Endothelial cell of umbilical vein (primary cell): ENCODE data around the gene PSAT1. TPM values are rescaled to one million over a fixed set of nuclear protein-coding genes. Genes with fewer than 3 reads are reported as not detected.

Source experiments
- BruUV-seq: library from RNA; stranded (reverse); fragments of 400-500 nt; replicated peaks from 2 replicates; lab custom pipeline; 2021; lab: Mats Ljungman, UMichigan
- CTCF ChIA-PET: fragments of 300-600, 350-600 bp; sonication (Branson Sonifier 250); formaldehyde crosslinking; loops from one replicate; lab custom pipeline; 2021; ENCODE audit warnings: antibody characterized with exemption, inconsistent platforms; lab: Charles Lee
- POLR2A ChIA-PET: fragments of 300-600, 350-600 bp; sonication (Branson Sonifier 250); formaldehyde crosslinking; loops from one replicate; lab custom pipeline; 2021; ENCODE audit warnings: antibody characterized with exemption, inconsistent platforms; lab: Charles Lee
- DNase-seq: peaks from one replicate; pipeline ENCODE4 v3.0.0-alpha.2; 2011; ENCODE audit warnings: low read depth, low spot score
- FAIRE-seq: peaks from 2 replicates; lab custom pipeline; 2011; peaks lifted over from hg19 to GRCh38; lab: Jason Lieb, UNC
- H2AFZ ChIP-seq: 2 replicates; pipeline ENCODE4 v1.6.0; 2012; ENCODE audit warnings: low read depth, low read length, control low read depth, inconsistent platforms
- H3K27ac ChIP-seq: 2 replicates; pipeline ENCODE4 v1.5.1; 2011; ENCODE audit warnings: low read depth, mild to moderate bottlenecking, control low read depth, low read length, moderate library complexity; ENCODE audit not compliant: insufficient read depth
- H3K27me3 ChIP-seq, 2 experiments: 2 replicates each; pipeline versions ENCODE4 v1.6.0 to v1.6.1; 2011; ENCODE audit warnings: low read length in 2 of 2, mixed read lengths in 1 of 2; ENCODE audit not compliant: control insufficient read depth in 2 of 2, insufficient read depth in 2 of 2
- H3K36me3 ChIP-seq, 2 experiments: 2 replicates in 1 of 2; 3 replicates in 1 of 2; pipeline ENCODE4 v1.5.1; 2011; ENCODE audit warnings: low read length in 2 of 2, mild to moderate bottlenecking in 1 of 2, moderate library complexity in 1 of 2; ENCODE audit not compliant: control insufficient read depth in 2 of 2, insufficient read depth in 2 of 2; ENCODE audit errors: extremely low read depth in 1 of 2
- H3K4me1 ChIP-seq: 3 replicates; pipeline ENCODE4 v1.5.1; 2011; ENCODE audit warnings: mild to moderate bottlenecking, low read length; ENCODE audit not compliant: control insufficient read depth, insufficient read depth; ENCODE audit errors: extremely low read depth
- H3K4me2 ChIP-seq: 2 replicates; pipeline ENCODE4 v1.6.1; 2011; ENCODE audit warnings: low read length, control low read depth, mixed read lengths; ENCODE audit not compliant: insufficient read depth
- H3K4me3 ChIP-seq, 3 experiments: fragments of 200-600 bp in 1 of 3; sonication (generic), shearing (Covaris generic) in 1 of 3; replicated peaks in 1 of 3; 2 replicates each; pipeline ENCODE4 v1.5.1; 2011 to 2016; ENCODE audit warnings: control low read depth in 3 of 3, low read length in 3 of 3, mild to moderate bottlenecking in 2 of 3, inconsistent platforms in 1 of 3, low read depth in 1 of 3, moderate library complexity in 1 of 3; ENCODE audit not compliant: insufficient read depth in 1 of 3
- H3K79me2 ChIP-seq: 2 replicates; pipeline ENCODE4 v1.6.0; 2012; ENCODE audit warnings: low read length, inconsistent platforms; ENCODE audit not compliant: control insufficient read depth, insufficient read depth
- H3K9ac ChIP-seq: replicated peaks from 2 replicates; pipeline ENCODE3; 2011; ENCODE audit warnings: low read length, control low read depth; ENCODE audit not compliant: insufficient read depth; ENCODE audit errors: extremely low read depth
- H3K9me1 ChIP-seq: replicated peaks from 3 replicates; pipeline ENCODE4 v1.6.0; 2011; ENCODE audit warnings: mild to moderate bottlenecking, low read length; ENCODE audit not compliant: control insufficient read depth, insufficient read depth; ENCODE audit errors: extremely low read depth
- H3K9me3 ChIP-seq: replicated peaks from 2 replicates; pipeline ENCODE4 v1.5.1; 2012; ENCODE audit warnings: low read length, inconsistent platforms; ENCODE audit not compliant: control insufficient read depth, insufficient read depth
- H4K20me1 ChIP-seq: replicated peaks from 2 replicates; pipeline ENCODE3; 2011; ENCODE audit warnings: mild to moderate bottlenecking, low read length; ENCODE audit not compliant: control insufficient read depth, insufficient read depth; ENCODE audit errors: extremely low read depth
- EZH2 ChIP-seq: IDR thresholded peaks from 2 replicates; pipeline ENCODE4 v1.6.1; 2012; ENCODE audit warnings: borderline replicate concordance, low read depth, mild to moderate bottlenecking, moderate library complexity, low read length, inconsistent platforms; ENCODE audit not compliant: severe bottlenecking
- FOS ChIP-seq: IDR thresholded peaks from 2 replicates; pipeline ENCODE4 v1.6.1; 2011; ENCODE audit warnings: mild to moderate bottlenecking, low read length, moderate library complexity, borderline replicate concordance; ENCODE audit not compliant: insufficient read depth
- GATA2 ChIP-seq: IDR thresholded peaks from 2 replicates; pipeline ENCODE4 v1.7.0; 2011; ENCODE audit warnings: low read depth, mild to moderate bottlenecking, moderate library complexity, mixed read lengths, low read length; ENCODE audit not compliant: insufficient read length, insufficient read depth
- JUN ChIP-seq: IDR thresholded peaks from 2 replicates; pipeline ENCODE4 v1.6.1; 2011; ENCODE audit warnings: borderline replicate concordance, low read depth; ENCODE audit not compliant: insufficient read length, insufficient read depth
- MYC ChIP-seq: IDR thresholded peaks from one replicate; pipeline ENCODE4 v1.6.1; 2011; ENCODE audit warnings: mild to moderate bottlenecking, low read depth, low read length
- POLR2A ChIP-seq: IDR thresholded peaks from 2 replicates; pipeline ENCODE4 v1.6.1; 2012; ENCODE audit warnings: low read depth, mild to moderate bottlenecking, control low read depth, low read length
- POLR2AphosphoS5 ChIP-seq: IDR thresholded peaks from 2 replicates; pipeline ENCODE4 v1.6.1; 2012; ENCODE audit warnings: low read depth, mild to moderate bottlenecking, control low read depth, low read length, moderate library complexity; ENCODE audit not compliant: insufficient read depth
- dilution Hi-C: fragments of 300-500 bp; cut with MboI; formaldehyde crosslinking; loops from one replicate; pipeline ENCODE4 v1.15.0; 2019; ENCODE audit warnings: low sequenced_read_pairs; ENCODE audit not compliant: extremely low pct_ligation_motif_present
- intact Hi-C: fragments of 100-400 bp; cut with micrococcal nuclease; formaldehyde crosslinking; loops from one replicate; pipeline ENCODE4 v1.10.0; 2022
- polyA plus RNA-seq, 4 experiments: library from polyadenylated mRNA; depleted of rRNA in 3 of 4; stranded (reverse) in 3 of 4; unstranded in 1 of 4; fragments of >200 nt; gene quantifications; 2 replicates each; pipeline versions ENCODE4 v1.2.1 to v1.2.3, GENCODE V29; 2011 to 2012; ENCODE audit warnings: missing spikeins in 1 of 4
- total RNA-seq: library from RNA; stranded (reverse); gene quantifications from 2 replicates; pipeline ENCODE4 v1.2.3, GENCODE V29; 2021
- TF ChIP-seq, protein P1 (sequence below): IDR thresholded peaks from 2 replicates; pipeline ENCODE4 v1.6.1; 2011; ENCODE audit not compliant: insufficient read depth, insufficient read length
- TF ChIP-seq, protein P2 (sequence below), 2 donors: IDR thresholded peaks; 1 replicate in 1 of 2; 2 replicates in 1 of 2; pipeline ENCODE4 v1.5.1; 2011; ENCODE audit warnings: low read length in 2 of 2, mild to moderate bottlenecking in 2 of 2, moderate library complexity in 2 of 2, control low read depth in 1 of 2, inconsistent platforms in 1 of 2, low read depth in 1 of 2; ENCODE audit not compliant: insufficient read depth in 1 of 2; ENCODE audit errors: extremely low read depth in 1 of 2

PSAT1 gene
- total and polyA plus RNA-seq, 2 donors (not counting 3 experiments of a cell fraction or from before 2014, with no cell fraction given) = 19.1 to 47.3 TPM

DNA sequence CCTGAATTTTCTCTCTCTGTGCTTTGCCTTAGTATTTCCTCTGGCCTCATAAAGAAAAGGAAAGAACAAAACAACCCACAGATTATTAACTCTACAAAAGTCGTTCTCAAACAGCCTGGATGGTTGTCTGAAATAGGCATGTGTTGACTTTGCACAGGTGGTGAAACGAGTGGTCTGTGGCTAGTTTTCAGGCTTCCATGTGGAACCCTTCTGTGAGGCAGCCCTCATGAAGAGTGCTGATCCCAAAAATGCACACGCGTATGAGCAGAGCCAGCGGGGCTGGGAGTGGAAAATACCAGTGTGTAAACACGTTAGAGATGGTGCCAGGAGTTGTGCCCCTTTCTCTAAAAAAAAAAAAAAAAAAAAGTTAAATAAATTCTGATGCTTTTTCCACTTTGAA, 4.9 kb upstream of the PSAT1 start:
- Histone ChIP-seq H3K27me3 (peaks cover 0 to 5% of the 10 kb centered on the region in 2 experiments), H3K4me2 (no peak overlapping the region), H3K79me2 (no peaks in the 10 kb centered on the region), H3K9me3 (no peaks in the 10 kb centered on the region), H2AFZ (peak overlapping the region; percentile 26), H3K27ac (no peak overlapping the region), H3K36me3 (no peaks in the 10 kb centered on the region), H3K9me1 (no peaks in the 10 kb centered on the region), H3K9ac (no peak overlapping the region), H4K20me1 (no peaks in the 10 kb centered on the region), H3K4me1 (no peaks in the 10 kb centered on the region), H3K4me3 (no peak overlapping the region)
- intact Hi-C loops = no loop called here
- ChIA-PET CTCF (interaction anchor here (0.9 kb wide), 1 partner anchor 36 kb away, joined by 4 read pairs; no protein-coding TSS in a partner anchor), POLR2A (no interaction called here)
- dilution Hi-C loops = no loop called here
- BruUV-seq = no TSS peak
- FAIRE-seq = peak; percentile 67
- TF ChIP-seq POLR2A (no peak), MYC (no peak), FOS (no peak), EZH2 (no peak), GATA2 (no peak), JUN (no peak), POLR2AphosphoS5 (no peak)
- TF ChIP-seq, protein P1, sequence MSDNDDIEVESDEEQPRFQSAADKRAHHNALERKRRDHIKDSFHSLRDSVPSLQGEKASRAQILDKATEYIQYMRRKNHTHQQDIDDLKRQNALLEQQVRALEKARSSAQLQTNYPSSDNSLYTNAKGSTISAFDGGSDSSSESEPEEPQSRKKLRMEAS = no peak
- TF ChIP-seq, protein P2, sequence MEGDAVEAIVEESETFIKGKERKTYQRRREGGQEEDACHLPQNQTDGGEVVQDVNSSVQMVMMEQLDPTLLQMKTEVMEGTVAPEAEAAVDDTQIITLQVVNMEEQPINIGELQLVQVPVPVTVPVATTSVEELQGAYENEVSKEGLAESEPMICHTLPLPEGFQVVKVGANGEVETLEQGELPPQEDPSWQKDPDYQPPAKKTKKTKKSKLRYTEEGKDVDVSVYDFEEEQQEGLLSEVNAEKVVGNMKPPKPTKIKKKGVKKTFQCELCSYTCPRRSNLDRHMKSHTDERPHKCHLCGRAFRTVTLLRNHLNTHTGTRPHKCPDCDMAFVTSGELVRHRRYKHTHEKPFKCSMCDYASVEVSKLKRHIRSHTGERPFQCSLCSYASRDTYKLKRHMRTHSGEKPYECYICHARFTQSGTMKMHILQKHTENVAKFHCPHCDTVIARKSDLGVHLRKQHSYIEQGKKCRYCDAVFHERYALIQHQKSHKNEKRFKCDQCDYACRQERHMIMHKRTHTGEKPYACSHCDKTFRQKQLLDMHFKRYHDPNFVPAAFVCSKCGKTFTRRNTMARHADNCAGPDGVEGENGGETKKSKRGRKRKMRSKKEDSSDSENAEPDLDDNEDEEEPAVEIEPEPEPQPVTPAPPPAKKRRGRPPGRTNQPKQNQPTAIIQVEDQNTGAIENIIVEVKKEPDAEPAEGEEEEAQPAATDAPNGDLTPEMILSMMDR (IDR thresholded peaks at IDR 0.05; ENCODE audit: extremely low read depth in 1 of 2, insufficient read depth in 1 of 2, low read depth in 1 of 2, low read length in 2 of 2) = no peak
- no peak for DNase-seq
